GM12878 (cell line): Measurements from ENCODE around the gene PITPNM1. TPM values are rescaled to one million over a fixed set of nuclear protein-coding genes. Genes with fewer than 3 reads are reported as not detected.

Experiments used
- ATAC-seq: fragments of 200-7000 bp; cut with Tn5 transposase; 3 replicates; pipeline ENCODE4 v1.9.1; 2020; ENCODE audit warnings: mild to moderate bottlenecking, moderate library complexity
- BruUV-seq: library from RNA; stranded (reverse); fragments of 400-500 nt; replicated peaks from 2 replicates; lab custom pipeline; 2021; lab: Mats Ljungman, UMichigan
- CTCF ChIA-PET: fragments of 300-600 bp; sonication (Branson Sonifier 250); formaldehyde crosslinking; extraction: SDS; loops from one replicate; lab custom pipeline; 2021; ENCODE audit warnings: inconsistent platforms; lab: Yijun Ruan, JAX
- POLR2A ChIA-PET: fragments of 350-600 bp; formaldehyde crosslinking; extraction: SDS; loops from one replicate; lab custom pipeline; 2021; ENCODE audit warnings: inconsistent platforms; lab: Charles Lee
- RAD21 ChIA-PET: fragments of 300-600 bp; sonication (Branson Sonifier 250); formaldehyde crosslinking; loops from one replicate; lab custom pipeline; 2023; ENCODE audit warnings: antibody characterized with exemption; ENCODE audit not compliant: unreplicated experiment; lab: Charles Lee
- SMC1A ChIA-PET: fragments of 300-600 bp; sonication (Branson Sonifier 250); formaldehyde crosslinking; loops from one replicate; lab custom pipeline; 2023; ENCODE audit not compliant: unreplicated experiment, uncharacterized antibody; lab: Charles Lee
- DNase-seq: peaks from one replicate; pipeline ENCODE4 v3.0.0-alpha.2; 2011; ENCODE audit warnings: low read depth, low spot score
- FAIRE-seq: peaks from 3 replicates; lab custom pipeline; 2011; peaks lifted over from hg19 to GRCh38; lab: Jason Lieb, UNC
- H2AFZ ChIP-seq: 2 replicates; pipeline ENCODE4 v1.6.0; 2011; ENCODE audit warnings: low read depth, low read length, control low read depth; ENCODE audit not compliant: control insufficient read depth
- H3K27ac ChIP-seq: 2 replicates; pipeline ENCODE4 v1.5.1; 2011; ENCODE audit warnings: control low read depth; ENCODE audit not compliant: control insufficient read depth, insufficient read depth
- H3K27me3 ChIP-seq, 2 experiments: replicated peaks in 1 of 2; 2 replicates each; pipeline versions ENCODE4 v1.6.0 to v1.6.1; 2011; ENCODE audit warnings: low read length in 1 of 2; ENCODE audit not compliant: control insufficient read depth in 2 of 2, insufficient read depth in 2 of 2
- H3K36me3 ChIP-seq, 2 experiments: 2 replicates each; pipeline ENCODE4 v1.5.1; 2011; ENCODE audit warnings: low read length in 1 of 2; ENCODE audit not compliant: control insufficient read depth in 2 of 2, insufficient read depth in 2 of 2
- H3K4me1 ChIP-seq: 2 replicates; pipeline ENCODE4 v1.6.1; 2011; ENCODE audit warnings: mild to moderate bottlenecking, low read length, moderate library complexity, mixed read lengths; ENCODE audit not compliant: control insufficient read depth, insufficient read depth
- H3K4me2 ChIP-seq: 2 replicates; pipeline ENCODE4 v1.6.0; 2011; ENCODE audit warnings: control low read depth; ENCODE audit not compliant: control insufficient read depth, insufficient read depth
- H3K4me3 ChIP-seq: fragments of 200-600 bp; sonication (generic); 2 replicates; pipeline ENCODE4 v1.5.1; 2016
- H3K79me2 ChIP-seq: 2 replicates; pipeline ENCODE4 v1.6.0; 2011; ENCODE audit warnings: low read length; ENCODE audit not compliant: control insufficient read depth, insufficient read depth
- H3K9ac ChIP-seq: 2 replicates; pipeline ENCODE4 v1.8.0; 2011; ENCODE audit warnings: low read length, control low read depth, mixed read lengths; ENCODE audit not compliant: control insufficient read depth, insufficient read depth
- H3K9me3 ChIP-seq: replicated peaks from 3 replicates; pipeline ENCODE4 v1.5.1; 2011; ENCODE audit warnings: mild to moderate bottlenecking, low read length; ENCODE audit not compliant: control insufficient read depth, insufficient read depth
- H4K20me1 ChIP-seq: 2 replicates; pipeline ENCODE4 v1.6.0; 2011; ENCODE audit not compliant: control insufficient read depth, insufficient read depth
- CBX5 ChIP-seq: sonication (generic); IDR thresholded peaks from 2 replicates; pipeline ENCODE4 v1.6.1; 2016; ENCODE audit warnings: low read depth, moderate library complexity, mild to moderate bottlenecking, inconsistent platforms
- CEBPB ChIP-seq, 2 experiments: fragments of 150-350 bp in 1 of 2; IDR thresholded peaks; 2 replicates each; pipeline ENCODE4 v1.6.1; 2012 to 2014; ENCODE audit warnings: low read depth in 2 of 2, low read length in 2 of 2, borderline replicate concordance in 1 of 2, inconsistent platforms in 1 of 2
- CREB1 ChIP-seq: IDR thresholded peaks from 2 replicates; pipeline ENCODE4 v1.6.1; 2012; ENCODE audit warnings: low read depth, mild to moderate bottlenecking, inconsistent platforms
- EED ChIP-seq: sonication (generic); IDR thresholded peaks from 2 replicates; pipeline ENCODE4 v1.6.1; 2016; ENCODE audit warnings: antibody characterized with exemption, low read depth
- HCFC1 ChIP-seq: fragments of 150-350 bp; IDR thresholded peaks from 2 replicates; pipeline ENCODE4 v1.6.1; 2014; ENCODE audit warnings: low read length
- IKZF1 ChIP-seq: fragments of 450-650 bp; conservative IDR thresholded peaks from 2 replicates; pipeline ENCODE4 v1.6.1; 2017; ENCODE audit warnings: antibody characterized with exemption, mild to moderate bottlenecking
- MLLT1 ChIP-seq: fragments of 450-650 bp; IDR thresholded peaks from 2 replicates; pipeline ENCODE4 v1.6.1; 2016; ENCODE audit warnings: mild to moderate bottlenecking
- NR2C1 ChIP-seq: fragments of 450-650 bp; IDR thresholded peaks from 2 replicates; pipeline ENCODE4 v1.6.1; 2017; ENCODE audit warnings: antibody characterized with exemption, mild to moderate bottlenecking, moderate library complexity
- PKNOX1 ChIP-seq: fragments of 450-650 bp; IDR thresholded peaks from 2 replicates; pipeline ENCODE4 v1.6.1; 2016; ENCODE audit warnings: mild to moderate bottlenecking
- POLR2A ChIP-seq: IDR thresholded peaks from 2 replicates; pipeline ENCODE4 v1.6.1; 2011; ENCODE audit warnings: low read depth, mild to moderate bottlenecking, low read length
- POLR2AphosphoS2 ChIP-seq: IDR thresholded peaks from 2 replicates; pipeline ENCODE4 v1.6.1; 2011; ENCODE audit warnings: low read depth, mild to moderate bottlenecking, low read length, improper control_type of control experiment, moderate library complexity
- SMC3 ChIP-seq: IDR thresholded peaks from 2 replicates; pipeline ENCODE4 v1.6.1; 2011; ENCODE audit warnings: low read length, improper control_type of control experiment, borderline replicate concordance
- TAF1 ChIP-seq: IDR thresholded peaks from 2 replicates; pipeline ENCODE4 v1.6.1; 2011; ENCODE audit warnings: mild to moderate bottlenecking, low read depth, low read length, borderline replicate concordance
- TARDBP ChIP-seq: IDR thresholded peaks from 2 replicates; pipeline ENCODE4 v1.6.1; 2016; ENCODE audit warnings: borderline replicate concordance
- USF1 ChIP-seq: IDR thresholded peaks from 2 replicates; pipeline ENCODE4 v1.6.1; 2011; ENCODE audit warnings: borderline replicate concordance, low read depth, mild to moderate bottlenecking, moderate library complexity, mixed read lengths, low read length; ENCODE audit not compliant: insufficient read depth; ENCODE audit errors: extremely low read length
- WRNIP1 ChIP-seq: IDR thresholded peaks from 2 replicates; pipeline ENCODE4 v1.6.1; 2011; ENCODE audit warnings: low read depth, low read length, improper control_type of control experiment, borderline replicate concordance
- ZNF384 ChIP-seq: IDR thresholded peaks from 2 replicates; pipeline ENCODE4 v1.6.1; 2012; ENCODE audit warnings: low read depth, mild to moderate bottlenecking, low read length, improper control_type of control experiment, borderline replicate concordance
- WGBS: methylation state at CpG from one replicate; pipeline ENCODE4 v1.1.6; 2016; ENCODE audit warnings: low lambda C conversion rate; ENCODE audit not compliant: insufficient replicate concordance, insufficient coverage; ENCODE audit errors: missing lambda C conversion rate; 5-methylcytosine and 5-hydroxymethylcytosine counted together
- in situ Hi-C: fragments of 300-500 bp; cut with MboI; formaldehyde crosslinking; loops from 9 replicates; pipeline ENCODE4 v1.14.3; 2018; ENCODE audit warnings: mixed read lengths
- intact Hi-C: fragments of 100-400 bp; cut with micrococcal nuclease; formaldehyde crosslinking; loops from one replicate; pipeline ENCODE4 v1.14.2; 2022; ENCODE audit not compliant: unreplicated experiment
- polyA plus RNA-seq, 11 experiments: library from polyadenylated mRNA; depleted of rRNA in 4 of 11; unstranded in 6 of 11; stranded (reverse) in 5 of 11; fragments of >200 nt; fragmentation: Nextera tagmentation in 4 of 11; fragmentation: Illumina TruSeq in 1 of 11; extraction: Ambion mirVana in 4 of 11; extraction: Trizol in 1 of 11; gene quantifications; 1 replicate in 1 of 11; 2 replicates in 10 of 11; pipeline versions ENCODE4 v1.2.1 to v1.2.3, GENCODE V29; 2011 to 2016; ENCODE audit warnings: inconsistent platforms in 2 of 11, missing spikeins in 2 of 11, low read depth in 1 of 11
- total RNA-seq, 4 experiments: library from RNA; depleted of rRNA in 3 of 4; stranded (reverse); fragments of >200 nt in 3 of 4; fragmentation: Illumina TruSeq in 1 of 4; extraction: Trizol in 1 of 4; gene quantifications; 2 replicates each; pipeline versions ENCODE4 v1.2.1 to v1.2.3, GENCODE V29; 2013 to 2021

Gene PITPNM1
- total and polyA plus RNA-seq, 10 of the 15 experiments (the other 5 are each of a cell fraction or from before 2014, with no cell fraction given) = 0.11 to 56.8 (median 16.5) TPM

- H3K4me2 ChIP-seq = peak overlapping the region; percentile 26; the same call in 1 of the 2 replicates
- no peak overlapping the region for H2AFZ ChIP-seq
- in situ Hi-C loops = no loop called here
- POLR2A ChIA-PET = interaction anchor here (0.6 to 1.2 kb wide), 5 partner anchors 13 to 41 kb away, joined by 3 to 4 read pairs (median 4); partner anchors contain the start of gene PPP1CA
- BruUV-seq = no TSS peak
- intact Hi-C loops = no loop called here
- no peaks in the 10 kb centered on the region for H3K27me3 ChIP-seq
- CTCF ChIA-PET = interaction anchor here (1.2 kb wide), 1 partner anchor 37 kb away, joined by 3 read pairs; no protein-coding TSS in a partner anchor
- ATAC-seq (no peak), FAIRE-seq (no peak), DNase-seq (no peak)
- H3K4me1 ChIP-seq = peaks cover 43% of the 10 kb centered on the region
- H3K36me3 ChIP-seq = peaks cover 0 to 1% of the 10 kb centered on the region in 2 experiments; a peak in 2 of 4 replicates
- RAD21 ChIA-PET = interaction anchor here (0.6 to 1.6 kb wide), 5 partner anchors 15 to 864 kb away, joined by 3 to 4 read pairs (median 3); partner anchors contain the start of genes PPP1CA and TBC1D10C
- H3K9ac ChIP-seq = peak overlapping the region; percentile 5; the same call in 1 of the 2 replicates
- SMC1A ChIA-PET = no interaction called here
- peaks cover 26% of the 10 kb centered on the region for H3K79me2 ChIP-seq
- no peaks in the 10 kb centered on the region for H3K9me3 ChIP-seq
- WGBS = 55% methylated on average over 38 of the region's 45 CpGs
- H3K4me3 ChIP-seq = peak overlapping the region; percentile 76; the same call in 1 of the 2 replicates
- H4K20me1 ChIP-seq = no peaks in the 10 kb centered on the region
- H3K27ac ChIP-seq = peak overlapping the region; percentile 17; the same call in 1 of the 2 replicates
- TF ChIP-seq SMC3 = no peak
- TF ChIP-seq POLR2AphosphoS2 = peak; percentile 11; the same call in 1 of the 2 replicates
- TF ChIP-seq TAF1 = no peak
- 0 out of 2 replicates have a peak, but pooled peaks have one; percentile 24 for TF ChIP-seq EED
- no peak for TF ChIP-seq ZNF384
- TF ChIP-seq USF1 = no peak
- no peak for TF ChIP-seq PKNOX1
- 0 out of 2 replicates have a peak, but pooled peaks have one; percentile 32 for TF ChIP-seq IKZF1
- no peak for TF ChIP-seq WRNIP1
- no peak for TF ChIP-seq CREB1
- TF ChIP-seq MLLT1 = peak; percentile 55
- TF ChIP-seq NR2C1 = no peak
- TF ChIP-seq POLR2A = peak; percentile 51
- peak; percentile 18; the same call in 1 of the 2 replicates for TF ChIP-seq TARDBP
- no peak for TF ChIP-seq HCFC1
- TF ChIP-seq CBX5 = no peak
- TF ChIP-seq CEBPB (IDR thresholded peaks at IDR 0.05; ENCODE audit: borderline replicate concordance in 1 of 2, low read depth in 2 of 2, low read length in 2 of 2) = no peak
These were observed 62.4 kb downstream of the PITPNM1 start for GRCh38 chr11:67442504-67443404.
